ENCODE results near the gene ECT2.

ECT2 gene

GRCh38 chr3:172844428-172844827 lies 93.9 kb downstream of the ECT2 start:
- DNase-seq (ENCODE audit: low spot score), result no peak
- TF ChIP-seq CTCF (IDR thresholded peaks at IDR 0.05), result no peak
- no peak overlapping the region for H3K4me3 ChIP-seq
- no peak overlapping the region for H3K27ac ChIP-seq

- TF ChIP-seq CTCF (IDR thresholded peaks at IDR 0.05), result no peak
These were observed 95.6 kb downstream of the ECT2 start for GRCh38 chr3:172846103-172846561.

GRCh38 chr3:172846706-172847105 lies 96.2 kb downstream of the ECT2 start:
- TF ChIP-seq CTCF (IDR thresholded peaks at IDR 0.05), result no peak
- Histone ChIP-seq H3K4me3 (no peak overlapping the region), H3K27ac (no peak overlapping the region)
- DNase-seq (ENCODE audit: low spot score), result no peak

More at GRCh38 chr3:172846103-172846561, 95.6 kb downstream of the ECT2 start:
- no peak overlapping the region for H3K27ac ChIP-seq
- no peak for DNase-seq (ENCODE audit: low spot score)
- H3K4me3 ChIP-seq, result no peak overlapping the region

GRCh38 chr3:172847292-172847691 lies 96.8 kb downstream of the ECT2 start:
- no peak for TF ChIP-seq CTCF (IDR thresholded peaks at IDR 0.05)
- no peak overlapping the region for H3K27ac ChIP-seq
- H3K4me3 ChIP-seq, result no peak overlapping the region
- DNase-seq (ENCODE audit: low spot score), result no peak

GRCh38 chr3:172848910-172849309 lies 98.4 kb downstream of the ECT2 start:
- DNase-seq (ENCODE audit: low spot score), result no peak
- H3K27ac ChIP-seq, result no peak overlapping the region
- no peak overlapping the region for H3K4me3 ChIP-seq
- TF ChIP-seq CTCF (IDR thresholded peaks at IDR 0.05), result no peak

- no peak for TF ChIP-seq CTCF (IDR thresholded peaks at IDR 0.05)
- no peak for DNase-seq (ENCODE audit: low spot score)
- H3K4me3 ChIP-seq, result no peak overlapping the region
- H3K27ac ChIP-seq, result no peak overlapping the region
These were observed 102.5 kb downstream of the ECT2 start for GRCh38 chr3:172853005-172853404.

GRCh38 chr3:172853921-172854666 lies 103.6 kb downstream of the ECT2 start:
- TF ChIP-seq CTCF (IDR thresholded peaks at IDR 0.05), result no peak
- no peak overlapping the region for H3K4me3 ChIP-seq
- H3K27ac ChIP-seq, result no peak overlapping the region
- no peak for DNase-seq (ENCODE audit: low spot score)
